Gastrocnemius medialis (tissue), 4 donors: ENCODE data around the gene KDM5B. TPM values are rescaled to one million over a fixed set of nuclear protein-coding genes. Genes with fewer than 3 reads are reported as not detected.
A peak's percentile ranks its signal among the peaks of the same experiment; 100 is the strongest.

ENCODE experiments used
- ATAC-seq, 2 donors: fragments of 150-250 bp; one replicate each; pipeline ENCODE4 v1.9.1; 2016
- DNase-seq, 2 donors: peaks; one replicate each; pipeline ENCODE4 v3.0.0-alpha.2; 2019
- H3K27ac ChIP-seq, 4 donors: fragments of 200-600 bp; sonication (generic); 1 replicate in 1 of 4; 2 replicates in 3 of 4; pipeline ENCODE4 v1.5.1; 2016 to 2018; ENCODE audit warnings: mild to moderate bottlenecking in 2 of 4, moderate library complexity in 1 of 4
- H3K27me3 ChIP-seq, 3 donors: fragments of 200-600 bp; sonication (generic) in 2 of 3; 1 replicate in 1 of 3; 2 replicates in 2 of 3; pipeline versions ENCODE4 v1.5.1 to v1.6.0; 2016 to 2019; ENCODE audit warnings: mild to moderate bottlenecking in 1 of 3, moderate library complexity in 1 of 3
- H3K36me3 ChIP-seq, 2 donors: fragments of 200-600 bp; sonication (generic) in 1 of 2; one replicate each; pipeline ENCODE4 v1.5.1; 2017 to 2018
- H3K4me1 ChIP-seq, 2 donors: fragments of 200-600 bp; sonication (generic) in 1 of 2; one replicate each; pipeline ENCODE4 v1.5.1; 2016 to 2017; ENCODE audit warnings: mild to moderate bottlenecking in 2 of 2
- H3K4me3 ChIP-seq, 4 donors: fragments of 200-600 bp; sonication (generic) in 3 of 4; 1 replicate in 1 of 4; 2 replicates in 3 of 4; pipeline ENCODE4 v1.5.1; 2016 to 2019; ENCODE audit warnings: mild to moderate bottlenecking in 2 of 4
- H3K9me3 ChIP-seq, 3 donors: fragments of 200-600 bp; sonication (generic) in 2 of 3; 1 replicate in 1 of 3; 2 replicates in 2 of 3; pipeline ENCODE4 v1.5.1; 2016 to 2019
- CTCF ChIP-seq, 5 experiments: fragments of 450-650 bp in 3 of 5; fragments of 200-600 bp in 2 of 5; sonication (generic) in 2 of 5; IDR thresholded peaks in 4 of 5; conservative IDR thresholded peaks in 1 of 5; 1 replicate in 4 of 5; 2 replicates in 1 of 5; pipeline ENCODE4 v1.5.1; 2016 to 2019; ENCODE audit warnings: antibody characterized with exemption in 5 of 5, mild to moderate bottlenecking in 3 of 5, moderate library complexity in 3 of 5
- POLR2A ChIP-seq, 2 donors: fragments of 450-650 bp; IDR thresholded peaks; one replicate each; pipeline ENCODE4 v1.6.1; 2017; ENCODE audit warnings: antibody characterized with exemption in 2 of 2, mild to moderate bottlenecking in 2 of 2, moderate library complexity in 2 of 2
- in situ Hi-C, 4 donors: fragments of 200-750 bp; cut with MboI; loops; one replicate each; pipeline versions ENCODE4 v1.15.0 to v1.8.0; 2017; ENCODE audit warnings: low sequenced_read_pairs in 4 of 4
- intact Hi-C: fragments of 100-400 bp; cut with DNase I; formaldehyde crosslinking; loops from one replicate; pipeline ENCODE4 v1.15.1; 2023; ENCODE audit warnings: low total_unique reads
- total RNA-seq, 4 donors: library from RNA; depleted of rRNA; stranded (reverse); fragments of >200 nt; gene quantifications; one replicate each; pipeline versions ENCODE4 v1.1.0 to v1.2.3, GENCODE V29; 2016

KDM5B gene
- total RNA-seq, 4 donors from 2014 or later = 10.7 to 17.1 (median 13.7) TPM

DNA sequence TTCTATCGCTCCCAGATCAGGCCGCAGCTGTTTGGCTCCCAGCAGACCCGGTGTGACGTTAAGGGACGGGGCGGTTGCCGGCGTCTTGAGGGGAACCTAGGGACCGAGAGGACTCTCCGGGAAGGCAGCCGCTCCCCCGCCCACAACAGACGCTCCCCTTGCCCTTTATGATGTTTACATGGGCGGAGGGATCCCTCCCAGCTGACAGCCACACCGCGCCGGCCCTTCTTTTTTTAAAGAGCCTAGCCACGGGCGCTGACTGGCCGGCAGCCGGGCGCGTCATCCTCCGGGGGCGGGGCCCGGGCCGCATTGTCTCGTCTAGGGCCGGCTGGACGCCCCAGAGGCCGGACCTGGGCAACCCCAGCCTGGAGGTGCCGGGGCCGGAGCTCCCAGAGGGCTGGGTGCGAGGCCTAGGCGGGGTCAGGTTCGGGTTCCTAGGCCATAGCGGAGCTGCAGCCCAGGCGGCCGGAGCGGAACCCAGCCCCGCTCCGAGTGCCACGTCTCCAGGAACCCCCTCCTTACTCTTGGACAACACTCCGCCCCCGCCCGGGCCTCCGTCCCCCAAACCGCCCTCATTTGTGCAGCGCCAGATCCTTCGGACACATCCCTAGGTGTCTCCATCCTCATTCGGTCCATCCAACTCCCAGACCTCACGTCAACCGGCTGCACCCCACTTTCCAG, 2.5 kb upstream of the KDM5B start, which contains the start of gene PCAT6:
PCAT6 (plus strand) TSS at position 340 of the 681 bp plus-strand sequence.
- peak; percentile 79 to 85 for ATAC-seq
- Histone ChIP-seq H3K9me3 (no peaks in the 10 kb centered on the region), H3K36me3 (no peaks in the 10 kb centered on the region), H3K4me1 (peaks cover 15 to 17% of the 10 kb centered on the region in 2 donors), H3K27me3 (no peaks in the 10 kb centered on the region), H3K27ac (peak within 1 kb of the TSS; percentile 83 to 88 (median 86)), H3K4me3 (peak within 1 kb of the TSS; percentile 69 to 94 (median 78))
- DNase-seq = peak; percentile 92 to 95
- TF ChIP-seq CTCF (IDR thresholded peaks at IDR 0.05 in 4 of 5, conservative IDR thresholded peaks at IDR 0.05 in 1 of 5) (peak in 1 of 5 experiments; percentile 17), POLR2A (IDR thresholded peaks at IDR 0.05) (peak; percentile 73 to 94)
- intact Hi-C loops (loop anchor here (1.0 to 2.0 kb wide), 4 partner anchors 79 to 196 kb away; partner anchors contain the start of genes KLHL12, RABIF and TMEM183A), in situ Hi-C loops (no loop called here)

- Histone ChIP-seq H3K27ac (peak overlapping the region; percentile 83 to 88 (median 86)), H3K4me1 (peaks cover 19 to 21% of the 10 kb centered on the region in 2 donors), H3K9me3 (no peaks in the 10 kb centered on the region), H3K4me3 (peak overlapping the region; percentile 69 to 94 (median 78)), H3K27me3 (no peaks in the 10 kb centered on the region), H3K36me3 (no peaks in the 10 kb centered on the region)
- ATAC-seq (peak; percentile 45 to 48), DNase-seq (no peak)
- in situ Hi-C loops = no loop called here
- TF ChIP-seq POLR2A (IDR thresholded peaks at IDR 0.05) = no peak
- TF ChIP-seq CTCF (IDR thresholded peaks at IDR 0.05 in 4 of 5, conservative IDR thresholded peaks at IDR 0.05 in 1 of 5) = no peak
- intact Hi-C loops = loop anchor here (1.0 to 2.0 kb wide), 4 partner anchors 79 to 197 kb away; partner anchors contain the start of genes KLHL12, RABIF and TMEM183A
Observed at GRCh38 chr1:202810193-202810614, 2.0 kb upstream of the KDM5B start.

- H3K4me1 ChIP-seq = peaks cover 19 to 22% of the 10 kb centered on the region in 2 donors
- intact Hi-C loops = loop anchor here (1.0 to 2.0 kb wide), 5 partner anchors 51 to 197 kb away; partner anchors contain the start of genes KLHL12, RABIF and TMEM183A
- no peak for DNase-seq
Observed at GRCh38 chr1:202809597-202810159, 1.5 kb upstream of the KDM5B start.

GRCh38 chr1:202807451-202807925, 733 bp downstream of the KDM5B start:
- H3K4me1 ChIP-seq = peaks cover 19 to 27% of the 10 kb centered on the region in 2 donors
- peak overlapping the region; percentile 81 to 99 (median 92) for H3K4me3 ChIP-seq
- in situ Hi-C loops (no loop called here), intact Hi-C loops (no loop called here)
- H3K27ac ChIP-seq = peak overlapping the region; percentile 80 to 93 (median 84)
- DNase-seq = peak in 1 of 2 donors; percentile 8
- ATAC-seq = no peak
- H3K9me3 ChIP-seq = no peaks in the 10 kb centered on the region
- H3K36me3 ChIP-seq = no peaks in the 10 kb centered on the region
- TF ChIP-seq CTCF (IDR thresholded peaks at IDR 0.05 in 4 of 5, conservative IDR thresholded peaks at IDR 0.05 in 1 of 5) = no peak
- H3K27me3 ChIP-seq = no peaks in the 10 kb centered on the region

More at GRCh38 chr1:202809597-202810159, 1.5 kb upstream of the KDM5B start:
- Histone ChIP-seq H3K36me3 (no peaks in the 10 kb centered on the region), H3K27me3 (no peaks in the 10 kb centered on the region), H3K27ac (peak overlapping the region; percentile 83 to 88 (median 86)), H3K4me3 (peak overlapping the region; percentile 69 to 94 (median 78)), H3K9me3 (no peaks in the 10 kb centered on the region)
- ATAC-seq = no peak
- TF ChIP-seq CTCF (IDR thresholded peaks at IDR 0.05 in 4 of 5, conservative IDR thresholded peaks at IDR 0.05 in 1 of 5) (no peak), POLR2A (IDR thresholded peaks at IDR 0.05) (no peak)
- in situ Hi-C loops = no loop called here
